HG03558 (cell line): ENCODE results near the gene CIRBP.

Source experiments
- ATAC-seq: cut with Tn5 transposase; IDR thresholded peaks from one replicate; pipeline ENCODE4 v1.9.1; 2021; ENCODE audit warnings: moderate number of reproducible peaks; ENCODE audit not compliant: unreplicated experiment; ENCODE audit errors: extremely low read depth

Gene CIRBP

GRCh38 chr19:1269065-1269477, at the start of gene CIRBP:
TSS of gene CIRBP (plus strand) at chr19:1269332. CDS start at chr19:1270934, 1,602 bp downstream.
- ATAC-seq, result no peak

GRCh38 chr19:1219786-1220476, 49.2 kb upstream of the CIRBP start:
- ATAC-seq, result no peak

- ATAC-seq, result no peak
These were observed 48.6 kb upstream of the CIRBP start for GRCh38 chr19:1220477-1220930.

GRCh38 chr19:1220976-1221903, 47.9 kb upstream of the CIRBP start:
- no peak for ATAC-seq

GRCh38 chr19:1221904-1222255, 47.3 kb upstream of the CIRBP start:
- no peak for ATAC-seq

GRCh38 chr19:1222394-1222793, 46.7 kb upstream of the CIRBP start:
- ATAC-seq, result no peak

- ATAC-seq, result no peak
These were observed 45.9 kb upstream of the CIRBP start for GRCh38 chr19:1223018-1223855.

- ATAC-seq, result no peak
These were observed 44.9 kb upstream of the CIRBP start for GRCh38 chr19:1224047-1224825.

- ATAC-seq, result no peak
These were observed 44.3 kb upstream of the CIRBP start for GRCh38 chr19:1224847-1225246.

GRCh38 chr19:1225440-1226226, 43.5 kb upstream of the CIRBP start:
- ATAC-seq, result no peak

GRCh38 chr19:1226227-1226518, 43.0 kb upstream of the CIRBP start:
- ATAC-seq, result no peak

- ATAC-seq, result no peak
These were observed 42.4 kb upstream of the CIRBP start for GRCh38 chr19:1226522-1227303.

GRCh38 chr19:1227304-1228054, 41.7 kb upstream of the CIRBP start:
- no peak for ATAC-seq

- ATAC-seq, result no peak
These were observed 40.8 kb upstream of the CIRBP start for GRCh38 chr19:1228161-1228957.

- ATAC-seq, result no peak
These were observed 39.8 kb upstream of the CIRBP start for GRCh38 chr19:1229056-1229923.
